Stimulated activated CD8-positive, alpha-beta memory T cell treated with anti-CD3 and anti-CD28 coated beads, Interleukin-7, amount 100 ng/mL, for 24 hours (primary cell): Measurements from ENCODE around the gene FAM163A.

Experiments
- DNase-seq: peaks from one replicate; pipeline ENCODE4 v3.0.0-alpha.2; 2020; ENCODE audit warnings: low read depth

FAM163A gene

GRCh38 chr1:179856296-179856695 lies 113.2 kb downstream of the FAM163A start:
- DNase-seq, result no peak

GRCh38 chr1:179857009-179857408 lies 113.9 kb downstream of the FAM163A start:
- DNase-seq, result no peak

GRCh38 chr1:179860652-179861051 lies 117.6 kb downstream of the FAM163A start:
- no peak for DNase-seq

GRCh38 chr1:179865377-179865776 lies 122.3 kb downstream of the FAM163A start:
- DNase-seq, result no peak
